Epithelial cell of umbilical artery (primary cell): Measurements from ENCODE around the gene ASPSCR1. TPM values are rescaled to one million over a fixed set of nuclear protein-coding genes. Genes with fewer than 3 reads are reported as not detected.

ENCODE experiments used
- total RNA-seq: library from RNA; depleted of rRNA; stranded (reverse); fragments of >200 nt; gene quantifications from 2 replicates; pipeline ENCODE4 v1.2.3, GENCODE V29; 2014

ASPSCR1 gene
- 19.8 and 21.4 TPM in 2 replicates for total RNA-seq

GRCh38 chr17:81977211-81977808 is at the start of gene ASPSCR1:
Gene ASPSCR1, plus strand, starts transcription at chr17:81977629. Its CDS starts 18 bp downstream, at chr17:81977647.

DNA sequence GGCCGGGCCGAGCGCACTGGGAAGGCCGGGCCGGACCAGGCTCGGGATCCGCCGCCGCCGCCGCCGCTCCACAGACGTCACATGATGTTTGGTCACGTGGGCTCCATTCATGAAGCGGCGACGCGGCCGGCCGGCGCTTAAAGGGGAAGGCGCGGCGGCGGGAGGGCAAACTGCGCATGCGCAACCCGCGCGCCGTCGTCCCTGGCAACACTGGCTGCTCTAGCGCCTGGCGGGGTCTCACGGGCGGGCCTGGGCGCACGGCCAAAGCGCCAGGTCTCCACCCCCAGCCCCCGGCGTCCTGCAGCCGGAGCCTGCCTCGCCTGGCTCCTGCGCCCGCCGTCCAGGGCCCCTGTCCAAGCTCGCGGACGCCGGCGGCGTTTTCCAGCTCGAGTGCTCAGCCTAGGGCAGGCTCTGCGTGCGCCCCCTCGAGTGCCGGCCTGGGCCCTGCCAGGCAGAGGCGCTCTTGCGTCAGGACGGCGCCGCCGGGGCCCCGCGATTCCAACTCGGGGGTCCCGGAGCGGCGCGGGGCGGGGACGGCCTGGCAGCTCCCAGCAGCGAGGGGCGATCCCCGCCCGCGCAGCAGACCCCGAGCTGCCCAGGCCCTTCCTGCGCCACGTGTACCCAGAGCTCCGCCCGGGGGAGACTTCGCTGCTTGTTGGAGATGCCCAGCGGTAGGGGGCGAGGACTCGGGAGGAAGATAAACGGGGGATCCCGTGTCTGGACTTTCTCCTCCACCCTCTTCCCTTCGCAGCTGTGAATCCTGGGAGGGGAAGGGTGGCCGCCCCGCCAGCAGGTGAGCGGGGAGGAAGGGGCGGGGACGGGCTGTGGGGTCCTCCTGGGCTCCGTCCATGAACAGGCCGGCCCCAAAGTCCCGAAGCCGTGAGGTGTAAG is 49.5 kb upstream of the ASPSCR1 start, which contains the start of gene MAFG:
TSS of gene MAFG (minus strand) at position 83 of the 891 bp plus-strand sequence. CDS start 4,550 bp downstream, outside the sequence.

GRCh38 chr17:81947189-81947588 is 30.2 kb upstream of the ASPSCR1 start, which contains the start of gene MYADML2:
Gene MYADML2, minus strand, starts transcription at chr17:81947233. Its CDS starts 5,492 bp downstream, at chr17:81941741.

DNA sequence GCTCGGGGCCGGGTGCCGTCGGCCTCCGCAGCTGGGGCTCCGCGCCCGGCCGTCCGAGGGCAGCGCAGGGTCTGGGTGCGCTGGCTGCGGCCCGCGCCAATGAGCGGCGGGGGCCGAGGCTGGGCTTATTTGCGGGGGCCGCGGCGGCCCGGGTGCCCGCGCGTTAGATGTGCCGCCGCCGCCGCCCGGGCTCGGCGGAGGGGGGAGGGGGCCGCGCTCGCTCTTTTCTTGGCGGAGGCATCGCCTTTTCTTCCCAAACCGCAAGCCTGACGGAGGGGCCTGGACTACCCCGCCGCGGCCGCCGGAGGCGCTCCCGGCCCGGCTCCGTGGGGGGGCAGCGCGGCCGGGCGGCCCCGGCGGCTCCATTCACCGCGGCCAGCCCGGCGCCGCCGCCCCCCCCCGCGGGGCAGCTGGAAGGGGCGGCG is 16.3 kb upstream of the ASPSCR1 start, which contains the start of gene NOTUM:
TSS of gene NOTUM (minus strand) at position 101 of the 425 bp plus-strand sequence. CDS start 278 bp downstream, outside the sequence.

DNA sequence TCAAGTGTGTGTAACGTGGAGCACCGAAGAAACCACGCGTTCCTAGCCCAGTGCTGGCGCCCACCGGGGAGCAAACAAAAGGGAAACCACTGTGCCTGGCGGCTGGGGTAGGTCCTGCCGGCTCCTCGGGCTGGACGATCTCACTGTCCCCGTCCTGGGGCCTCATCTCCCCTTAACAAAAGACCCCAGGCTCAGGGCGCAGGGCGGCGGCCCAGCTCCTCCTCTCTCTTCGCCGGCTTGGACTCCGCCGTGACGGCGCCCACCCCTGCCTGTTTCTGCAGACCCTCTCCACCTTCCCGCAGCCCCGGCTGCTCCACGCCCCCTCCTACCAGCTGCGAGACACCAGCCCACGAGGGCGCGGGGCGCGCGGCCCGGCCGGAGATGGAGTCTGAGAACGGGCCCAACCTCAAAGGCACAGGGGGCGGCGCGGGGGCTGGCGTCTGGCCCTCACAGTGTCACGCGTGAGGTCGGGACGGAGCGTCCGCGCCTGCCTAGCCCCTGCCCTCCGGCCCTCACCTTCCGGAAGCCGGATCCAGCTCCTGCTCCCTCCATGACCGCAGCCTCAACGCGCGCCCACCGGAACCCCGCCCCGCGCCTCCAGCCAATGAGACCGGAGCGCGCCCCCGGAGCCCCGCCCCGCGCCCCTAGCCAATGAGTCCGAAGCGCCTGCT is 45.0 kb downstream of the ASPSCR1 start, which contains the start of gene CENPX:
TSS of gene CENPX (minus strand) at position 569 of the 671 bp plus-strand sequence. CDS start at position 552, 17 bp downstream.

DNA sequence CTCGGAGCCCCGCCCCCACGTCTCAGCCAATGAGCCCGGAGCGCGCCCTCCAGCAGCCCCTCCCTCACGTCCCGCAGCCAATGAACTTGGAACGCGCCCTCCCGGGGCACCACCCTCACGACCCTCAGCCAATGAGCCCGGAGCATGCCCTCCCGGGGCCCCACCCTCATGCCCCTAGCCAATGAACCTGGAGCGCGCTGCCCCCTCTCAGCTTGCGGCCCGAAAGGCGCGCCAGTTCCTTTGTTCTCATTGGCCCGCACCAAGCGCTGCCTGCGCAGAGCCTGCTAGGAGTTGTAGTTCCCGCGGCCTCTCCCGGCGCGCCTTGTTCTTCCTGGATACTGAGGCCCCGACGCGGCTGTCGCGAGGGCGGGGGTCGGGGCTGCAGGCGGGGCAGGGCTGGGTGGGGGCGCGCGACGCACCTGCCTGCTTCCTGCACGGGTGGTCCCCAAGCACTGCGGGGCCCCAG is 45.6 kb downstream of the ASPSCR1 start, which contains the start of gene LRRC45:
TSS of gene LRRC45 (plus strand) at position 325 of the 466 bp plus-strand sequence. CDS start 339 bp downstream, outside the sequence.

GRCh38 chr17:82031303-82031884 is 54.0 kb downstream of the ASPSCR1 start, which contains the start of gene RAC3:
Gene RAC3, plus strand, starts transcription at chr17:82031678. Its CDS starts 84 bp downstream, at chr17:82031762.

GRCh38 chr17:82037092-82037888 is 59.9 kb downstream of the ASPSCR1 start, which contains the start of gene DCXR:
Gene DCXR, minus strand, starts transcription at chr17:82037697. Its CDS starts 15 bp downstream, at chr17:82037682.

DNA sequence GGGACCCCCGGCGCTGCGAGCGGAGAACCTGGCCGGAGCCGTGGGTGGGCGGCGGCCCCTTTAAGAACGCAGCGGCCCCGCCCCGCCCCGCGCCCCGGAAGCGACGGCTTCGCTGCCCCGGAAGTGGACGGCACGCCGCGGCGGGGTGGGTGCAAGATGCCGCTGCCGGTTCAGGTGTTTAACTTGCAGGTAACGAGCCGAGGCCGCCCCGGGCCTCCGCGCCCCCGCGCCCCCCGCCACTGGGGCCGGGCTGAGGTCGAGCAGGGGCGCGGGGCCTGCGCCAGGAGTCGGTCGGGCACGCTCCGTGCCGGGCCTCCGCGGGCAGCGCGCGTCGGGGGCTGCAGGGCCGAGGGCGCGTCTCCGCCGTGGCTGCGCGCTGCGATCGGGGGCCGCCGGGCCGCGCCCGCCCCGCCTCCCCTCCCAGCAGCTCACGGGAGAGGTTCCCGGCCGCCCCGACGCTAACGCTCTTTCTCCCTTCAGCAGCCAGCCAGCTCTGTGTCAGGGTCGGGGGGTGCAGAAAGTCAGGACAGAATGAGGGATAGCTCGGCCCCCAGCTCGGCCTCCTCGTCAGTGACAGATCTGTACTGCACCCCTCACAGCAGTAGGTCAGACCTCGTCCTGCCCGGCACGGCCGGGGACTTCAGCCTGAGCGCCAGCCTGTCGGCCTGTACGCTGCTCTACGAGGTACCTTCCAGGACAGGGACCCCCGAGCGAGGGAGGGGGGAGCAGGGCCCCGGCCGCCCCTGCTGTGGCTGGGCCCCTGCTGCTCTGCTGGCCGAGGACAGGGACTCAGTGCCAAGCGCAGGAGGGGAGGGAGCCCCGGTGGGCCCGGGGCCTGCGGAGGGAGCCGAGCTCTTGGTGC is 74.6 kb downstream of the ASPSCR1 start, which contains the start of the genes GPS1 and RFNG:
TSS of gene GPS1 (plus strand) at position 123 of the 862 bp plus-strand sequence. CDS start at position 157, 34 bp downstream.
TSS of gene RFNG (minus strand) at position 36 of the 862 bp plus-strand sequence. CDS start 45 bp downstream, outside the sequence.

DNA sequence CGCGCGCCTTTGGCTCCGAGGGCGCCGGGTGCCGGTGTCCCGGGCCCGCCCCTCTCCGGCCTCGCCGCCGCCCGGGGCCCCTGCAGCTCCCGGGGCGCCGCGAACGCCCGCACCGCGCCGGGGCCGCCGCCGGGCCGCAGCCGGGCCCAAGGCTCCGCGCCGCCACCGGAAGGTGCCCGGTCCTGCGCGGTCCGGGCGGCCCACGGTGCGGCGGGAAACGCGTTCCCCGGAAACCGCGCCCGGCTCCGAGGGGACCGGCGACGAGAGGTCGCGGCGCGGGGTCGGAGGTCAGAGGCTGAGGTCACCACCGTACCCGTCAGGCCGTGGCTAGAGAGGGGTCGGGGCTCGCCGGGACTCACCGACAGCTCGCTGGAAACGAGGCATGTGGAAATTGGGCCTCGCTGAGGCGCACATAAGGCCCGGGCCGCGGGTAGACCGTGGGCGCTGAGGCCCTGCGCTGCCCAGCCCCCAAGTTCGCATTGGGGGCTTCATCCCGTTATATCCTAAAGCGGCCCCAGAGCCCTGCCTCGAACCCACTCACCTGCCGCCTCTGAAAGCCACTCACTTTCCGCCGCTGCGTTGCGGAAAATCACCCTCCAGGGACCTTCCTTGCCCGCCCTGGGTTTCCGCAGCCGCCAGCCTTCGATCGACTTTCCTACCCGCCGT is 88.3 kb downstream of the ASPSCR1 start, which contains the start of gene DUS1L:
TSS of gene DUS1L (minus strand) at position 167 of the 666 bp plus-strand sequence. CDS start 745 bp downstream, outside the sequence.

Other genes with a start within 250 kb of the ASPSCR1 start
- not detected in 2 replicates for gene GCGR, start 173.5 kb upstream of the ASPSCR1 start, total RNA-seq
- 126 and 148 TPM in 2 replicates for gene MCRIP1, start 144.3 kb upstream of the ASPSCR1 start, total RNA-seq
- not detected in 2 replicates for gene PPP1R27, start 142.6 kb upstream of the ASPSCR1 start, total RNA-seq
- gene P4HB, start 117.1 kb upstream of the ASPSCR1 start, total RNA-seq, result 648 and 838 TPM in 2 replicates
- gene ARHGDIA, start 106.3 kb upstream of the ASPSCR1 start, total RNA-seq, result 59.0 and 168 TPM in 2 replicates
- gene ALYREF, start 86.0 kb upstream of the ASPSCR1 start, total RNA-seq, result 233 and 248 TPM in 2 replicates
- 208 and 256 TPM in 2 replicates for gene ANAPC11, start 85.9 kb upstream of the ASPSCR1 start, total RNA-seq
- not detected in 2 replicates for gene NPB, start 75.4 kb upstream of the ASPSCR1 start, total RNA-seq
- 45.5 and 59.4 TPM in 2 replicates for gene PCYT2, start 66.2 kb upstream of the ASPSCR1 start, total RNA-seq
- 17.2 and 36.6 TPM in 2 replicates for gene SIRT7, start 59.5 kb upstream of the ASPSCR1 start, total RNA-seq
- gene MAFG, start 49.9 kb upstream of the ASPSCR1 start, total RNA-seq, result 13.3 and 17.2 TPM in 2 replicates
- 114 and 138 TPM in 2 replicates for gene PYCR1, start 40.3 kb upstream of the ASPSCR1 start, total RNA-seq
- gene MYADML2, start 30.4 kb upstream of the ASPSCR1 start, total RNA-seq, result not detected in 2 replicates
- gene NOTUM, start 16.4 kb upstream of the ASPSCR1 start, total RNA-seq, result not detected in 2 replicates
- gene CENPX, start 45.2 kb downstream of the ASPSCR1 start, total RNA-seq, result 78.9 and 79.6 TPM in 2 replicates
- gene LRRC45, start 45.7 kb downstream of the ASPSCR1 start, total RNA-seq, result 21.8 and 29.8 TPM in 2 replicates
- gene RAC3, start 54.0 kb downstream of the ASPSCR1 start, total RNA-seq, result 17.5 and 40.0 TPM in 2 replicates
- 66.1 and 75.0 TPM in 2 replicates for gene DCXR, start 60.1 kb downstream of the ASPSCR1 start, total RNA-seq
- gene RFNG, start 74.2 kb downstream of the ASPSCR1 start, total RNA-seq, result 19.8 and 22.2 TPM in 2 replicates
- 95.9 and 105 TPM in 2 replicates for gene GPS1, start 74.3 kb downstream of the ASPSCR1 start, total RNA-seq
- gene DUS1L, start 88.2 kb downstream of the ASPSCR1 start, total RNA-seq, result 59.8 and 77.2 TPM in 2 replicates
- gene FASN, start 120.6 kb downstream of the ASPSCR1 start, total RNA-seq, result 49.1 and 83.8 TPM in 2 replicates
- 7.1 and 8.1 TPM in 2 replicates for gene CCDC57, start 235.2 kb downstream of the ASPSCR1 start, total RNA-seq